ENCODE measurements around the gene LRRC28.

Gene LRRC28

GRCh38 chr15:99250001-99250400 lies 1.3 kb upstream of the LRRC28 start:
- no peak for DNase-seq

- DNase-seq = no peak
Measured at GRCh38 chr15:99250494-99250856, 806 bp upstream of the LRRC28 start.

DNA sequence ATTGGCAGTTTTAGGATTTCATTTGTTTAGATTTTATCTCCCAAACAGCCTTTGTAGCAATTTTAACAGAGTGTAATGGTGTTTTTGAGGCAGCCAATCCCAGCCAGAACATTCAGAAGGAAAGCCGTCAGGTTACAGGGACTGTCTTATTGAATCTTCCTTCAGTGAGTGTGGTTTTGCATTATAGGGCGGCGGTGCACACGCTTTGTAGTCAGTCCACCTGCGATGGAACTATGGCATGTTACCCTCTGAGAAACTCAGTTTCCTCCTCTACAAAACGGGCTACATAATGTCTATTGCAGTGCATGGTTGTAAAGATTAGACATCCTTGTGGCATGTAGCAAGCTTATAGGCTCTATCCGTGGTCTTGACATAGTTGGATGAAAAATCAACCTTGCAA lies 1.0 kb downstream of the LRRC28 start:
- no peak for DNase-seq

GRCh38 chr15:99253381-99254090 lies 2.3 kb downstream of the LRRC28 start:
- DNase-seq = peak; percentile 57

DNA sequence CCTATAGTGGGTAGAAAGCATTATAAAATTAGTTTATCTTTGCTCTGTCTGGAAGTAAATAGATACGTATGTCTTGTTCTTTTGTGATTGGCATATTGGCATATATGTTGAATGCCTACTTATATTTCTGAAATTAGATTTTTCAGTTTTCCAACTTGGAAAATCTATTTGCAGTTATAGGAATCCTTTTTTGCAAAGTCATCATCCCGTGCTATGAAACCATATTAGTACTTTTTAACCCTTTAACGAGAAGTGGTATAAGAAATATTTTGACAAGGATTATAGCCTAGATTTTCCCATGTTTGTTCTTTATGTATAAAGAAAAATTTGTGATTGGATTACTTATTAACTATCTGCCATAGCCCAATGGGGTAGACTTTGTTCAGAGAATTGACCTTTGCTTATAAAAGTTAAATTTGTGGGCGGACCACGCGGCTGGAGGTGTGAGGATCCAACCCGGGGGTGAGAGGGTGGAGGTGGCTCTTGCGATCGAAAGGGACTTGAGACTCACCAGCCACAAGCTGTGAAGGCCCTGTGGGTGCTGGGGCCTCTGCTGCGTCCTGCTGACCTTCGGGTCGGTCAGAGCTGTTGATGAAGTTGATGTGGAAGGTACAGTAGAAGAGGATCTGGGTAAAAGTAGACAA lies 5.9 kb downstream of the LRRC28 start:
- DNase-seq = no peak

DNA sequence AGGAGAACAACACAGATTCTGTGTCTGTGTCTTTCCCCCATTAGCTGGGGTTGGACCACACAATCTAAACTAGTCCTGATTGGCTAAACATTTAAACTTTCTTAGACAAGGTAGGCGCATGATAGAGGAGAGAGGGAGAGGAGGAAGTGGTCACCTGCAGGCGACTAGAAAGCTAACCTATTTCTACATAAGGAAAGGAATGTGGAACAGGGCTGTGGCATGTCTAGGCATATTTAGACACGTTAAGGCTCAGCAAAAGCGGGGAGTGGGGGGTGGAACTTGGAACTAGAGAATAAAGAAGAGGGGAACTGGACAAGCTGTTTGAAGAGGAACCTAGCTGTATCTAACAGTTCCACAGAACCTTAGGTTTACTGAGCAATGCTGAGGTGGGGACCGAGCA lies 12.8 kb downstream of the LRRC28 start:
- DNase-seq = no peak

DNA sequence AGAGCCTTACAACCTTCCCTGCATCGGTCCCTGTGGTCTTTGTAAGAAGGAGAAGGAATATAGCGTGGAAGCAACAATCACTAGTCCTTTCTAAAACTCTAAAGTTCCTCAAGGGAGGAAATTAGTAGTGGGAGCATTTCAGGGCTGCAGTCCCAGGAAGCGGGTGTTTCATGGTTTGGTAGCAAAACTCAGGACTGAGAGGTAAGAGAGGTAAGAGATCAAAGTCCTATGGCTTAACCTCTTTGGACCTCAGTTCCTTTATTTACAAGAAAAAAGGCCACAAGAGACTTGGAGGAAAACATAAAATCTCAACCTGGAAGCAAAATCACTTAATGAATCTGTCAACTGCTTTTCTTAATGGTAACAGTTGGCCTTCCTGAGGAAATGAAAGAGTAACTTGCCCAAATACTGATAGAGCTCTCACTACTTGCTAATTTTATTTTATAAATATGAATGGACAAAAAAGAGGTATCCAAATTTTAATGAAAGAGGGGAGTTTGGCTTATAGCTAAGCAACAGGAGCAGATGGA lies 14.3 kb downstream of the LRRC28 start:
- DNase-seq = no peak

GRCh38 chr15:99267957-99268356 lies 16.7 kb downstream of the LRRC28 start:
- DNase-seq = no peak

DNA sequence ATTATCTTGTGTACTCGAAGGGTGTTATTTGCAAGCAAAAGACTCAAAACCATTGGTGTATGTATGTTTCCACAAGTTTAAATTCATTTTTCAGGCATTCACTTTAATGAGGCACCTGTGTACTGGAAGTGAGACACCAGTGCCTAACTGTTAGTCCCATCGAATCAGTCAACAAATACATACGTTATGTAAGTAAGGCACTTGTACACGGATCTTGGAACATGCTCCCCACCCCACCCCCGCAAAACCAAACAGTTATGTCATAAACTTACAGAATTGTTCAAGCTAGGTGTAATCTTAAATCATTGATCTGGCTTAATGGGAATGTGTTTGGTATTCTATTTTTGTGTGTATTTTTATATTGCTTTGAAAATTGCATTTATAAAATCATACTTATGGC lies 17.1 kb downstream of the LRRC28 start:
- DNase-seq = no peak

DNA sequence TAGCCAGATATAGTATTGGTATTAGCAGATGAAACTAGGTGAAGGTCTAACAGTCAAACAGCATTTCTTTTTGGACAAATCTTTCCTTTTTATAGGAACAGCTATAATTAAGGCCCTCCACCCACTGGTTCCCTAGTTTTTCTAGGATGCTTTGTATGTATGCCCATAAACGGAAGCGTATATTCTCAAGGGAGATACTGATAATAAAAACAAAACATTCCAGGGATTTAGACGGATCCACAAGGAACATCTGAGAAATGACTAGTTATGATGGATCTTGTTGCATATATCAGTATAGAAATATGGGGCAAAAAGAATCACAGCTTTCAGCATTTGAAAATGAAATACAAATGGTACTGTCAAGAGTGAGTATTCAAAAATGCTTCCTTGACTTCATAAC lies 22.5 kb downstream of the LRRC28 start:
- DNase-seq = no peak

- DNase-seq = no peak
Measured at GRCh38 chr15:99275061-99275460, 23.8 kb downstream of the LRRC28 start.

- DNase-seq = no peak
Measured at GRCh38 chr15:99275525-99276128, 24.3 kb downstream of the LRRC28 start.

DNA sequence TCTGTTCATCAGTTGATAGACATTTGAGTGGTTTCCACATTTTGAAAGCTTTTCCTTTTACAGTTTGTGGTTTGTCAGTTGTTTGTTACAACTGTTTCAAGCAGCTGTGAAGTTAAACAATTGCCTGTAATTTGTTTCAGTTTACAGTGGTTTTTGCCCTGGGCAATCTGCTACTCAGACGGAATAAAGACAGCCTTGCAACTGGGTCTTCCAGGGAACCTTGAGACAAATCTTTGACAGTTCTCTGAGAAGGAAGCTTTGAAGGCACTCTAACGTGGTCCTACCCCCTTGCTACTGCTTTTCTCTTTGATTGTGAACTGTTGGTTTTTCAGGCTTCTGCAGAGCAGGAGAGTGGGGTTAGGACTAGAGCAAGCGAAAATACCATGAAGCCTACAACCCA lies 28.0 kb downstream of the LRRC28 start:
- DNase-seq = no peak

- DNase-seq = no peak
Measured at GRCh38 chr15:99279827-99280226, 28.5 kb downstream of the LRRC28 start.

DNA sequence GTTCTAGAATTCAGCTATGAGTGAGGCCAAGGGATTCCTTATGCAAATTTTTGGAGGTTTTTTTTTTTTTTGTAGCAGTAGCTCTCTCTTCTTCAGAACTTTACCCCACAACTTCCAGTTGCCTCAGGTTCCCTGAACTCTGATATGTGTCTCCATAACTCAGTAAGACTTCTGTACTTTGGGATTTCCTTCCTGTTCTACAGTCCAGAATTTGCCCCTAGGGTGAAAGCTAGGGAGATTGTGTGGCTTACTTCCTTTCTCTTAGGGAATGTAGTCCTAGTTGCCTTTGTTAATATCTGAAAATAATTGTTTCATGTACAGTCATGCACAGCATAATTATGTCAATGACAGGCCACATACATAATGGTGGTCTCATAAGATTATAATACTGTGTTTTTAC lies 30.8 kb downstream of the LRRC28 start:
- no peak for DNase-seq

DNA sequence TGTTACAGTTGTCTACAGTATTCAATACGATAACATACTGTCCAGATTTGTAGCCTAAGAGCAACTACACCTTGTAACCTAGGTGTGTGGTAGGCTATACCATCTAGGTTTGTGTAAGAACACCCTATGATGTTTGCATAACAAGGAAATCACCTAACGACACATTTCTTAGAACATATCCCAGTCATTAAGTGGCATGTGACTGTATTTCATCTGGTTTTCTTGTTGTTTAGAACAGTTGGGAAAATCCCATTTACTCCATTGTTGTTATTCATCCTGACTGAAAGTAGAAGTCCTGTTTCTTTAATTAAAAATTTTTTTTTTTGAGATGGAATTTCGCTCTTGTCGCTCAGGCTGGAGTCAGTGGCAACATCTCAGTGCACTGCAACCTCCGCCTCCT lies 31.3 kb downstream of the LRRC28 start:
- DNase-seq = no peak

- no peak for DNase-seq
Measured at GRCh38 chr15:99283717-99284116, 32.4 kb downstream of the LRRC28 start.

GRCh38 chr15:99291643-99292042 lies 40.4 kb downstream of the LRRC28 start:
- DNase-seq = no peak

DNA sequence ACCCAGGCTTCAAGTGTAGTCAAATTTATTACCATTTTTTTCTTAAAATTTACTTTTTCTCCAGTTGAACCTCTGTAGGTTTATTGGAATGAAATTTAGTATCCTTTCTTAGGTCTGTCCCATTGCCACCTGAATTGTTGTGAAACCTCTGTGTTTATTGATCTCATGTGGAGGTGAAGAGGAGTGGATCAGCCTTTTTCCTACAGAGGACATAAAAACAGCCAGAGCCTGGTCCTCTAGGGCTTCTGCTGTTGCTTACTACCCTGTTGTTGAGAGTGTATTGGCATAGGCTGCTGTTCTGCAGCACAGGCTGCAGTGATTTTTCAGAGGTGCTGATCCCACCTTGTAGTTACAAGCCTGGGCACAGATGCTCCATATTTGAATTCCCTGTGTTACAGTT lies 44.6 kb downstream of the LRRC28 start:
- DNase-seq = no peak

DNA sequence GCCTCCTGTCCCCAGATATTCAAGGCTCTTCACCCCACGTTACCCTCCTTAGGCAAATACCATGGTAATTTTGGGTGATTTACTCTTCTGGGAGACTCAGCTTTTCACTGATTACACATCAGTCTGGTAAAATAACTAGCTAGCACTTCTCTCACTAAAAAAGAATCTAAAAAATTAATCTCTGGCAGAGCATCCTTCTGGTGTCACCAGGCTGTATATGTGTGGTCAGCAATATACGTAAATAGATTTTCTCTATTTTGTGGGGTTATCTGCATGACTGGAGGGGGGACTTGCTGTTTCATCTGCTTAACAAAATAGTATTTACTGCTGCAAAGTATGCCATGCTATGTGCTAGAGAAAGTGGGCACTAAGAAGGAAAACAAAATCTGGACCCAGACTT lies 45.1 kb downstream of the LRRC28 start:
- no peak for DNase-seq

DNA sequence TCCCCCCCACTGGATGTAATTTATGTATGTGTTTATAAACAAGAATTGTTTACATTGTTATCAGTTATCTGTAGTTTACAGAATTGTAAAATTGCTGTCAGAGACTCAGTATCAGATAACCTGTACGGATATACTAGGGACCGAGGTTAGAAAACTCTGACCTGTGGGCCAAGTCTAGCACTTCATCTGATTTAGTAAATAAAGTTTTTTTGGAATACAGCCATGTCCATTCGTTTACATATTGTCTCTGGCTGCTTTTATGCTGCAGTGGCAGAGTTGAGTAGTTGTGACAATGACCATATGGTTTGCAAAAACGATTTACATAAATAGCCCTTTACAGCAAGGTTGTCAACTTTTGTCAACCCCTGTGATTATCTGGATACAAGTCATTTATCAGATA lies 52.6 kb downstream of the LRRC28 start:
- DNase-seq = no peak

DNA sequence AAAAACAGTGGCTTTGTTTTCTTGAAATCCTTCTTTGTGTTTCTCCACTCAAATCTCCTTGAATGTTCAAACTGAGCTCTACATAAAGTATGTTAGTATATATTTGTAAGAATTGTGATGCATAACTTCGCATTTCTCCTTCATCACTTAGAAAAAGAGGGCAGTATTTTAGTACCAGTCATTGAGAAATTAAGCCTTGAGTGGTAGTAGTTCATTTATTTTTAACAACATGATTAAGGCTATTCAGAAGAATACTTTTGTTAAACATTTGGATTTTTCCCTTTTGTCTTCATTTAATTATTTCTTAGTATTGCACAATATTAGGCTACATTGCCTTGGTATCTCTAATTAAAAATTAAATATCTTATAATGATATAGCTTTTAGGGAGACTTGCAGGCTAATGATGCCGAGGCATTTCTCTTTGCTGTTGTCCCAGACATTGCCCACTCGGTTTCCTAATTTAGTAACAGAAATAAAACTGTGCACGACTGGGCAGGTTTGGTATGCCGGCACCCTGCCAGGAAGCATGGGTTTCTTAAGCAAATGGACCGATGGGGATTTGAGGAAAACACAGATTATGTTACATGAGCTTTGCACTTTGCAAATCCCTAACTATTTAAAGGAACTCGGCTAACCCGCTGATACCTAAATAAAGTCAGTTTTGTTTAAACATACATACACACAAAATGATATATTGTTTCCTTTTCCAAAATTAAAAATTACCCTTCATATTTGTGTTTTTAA lies 54.7 kb downstream of the LRRC28 start:
- DNase-seq = peak; percentile 83

DNA sequence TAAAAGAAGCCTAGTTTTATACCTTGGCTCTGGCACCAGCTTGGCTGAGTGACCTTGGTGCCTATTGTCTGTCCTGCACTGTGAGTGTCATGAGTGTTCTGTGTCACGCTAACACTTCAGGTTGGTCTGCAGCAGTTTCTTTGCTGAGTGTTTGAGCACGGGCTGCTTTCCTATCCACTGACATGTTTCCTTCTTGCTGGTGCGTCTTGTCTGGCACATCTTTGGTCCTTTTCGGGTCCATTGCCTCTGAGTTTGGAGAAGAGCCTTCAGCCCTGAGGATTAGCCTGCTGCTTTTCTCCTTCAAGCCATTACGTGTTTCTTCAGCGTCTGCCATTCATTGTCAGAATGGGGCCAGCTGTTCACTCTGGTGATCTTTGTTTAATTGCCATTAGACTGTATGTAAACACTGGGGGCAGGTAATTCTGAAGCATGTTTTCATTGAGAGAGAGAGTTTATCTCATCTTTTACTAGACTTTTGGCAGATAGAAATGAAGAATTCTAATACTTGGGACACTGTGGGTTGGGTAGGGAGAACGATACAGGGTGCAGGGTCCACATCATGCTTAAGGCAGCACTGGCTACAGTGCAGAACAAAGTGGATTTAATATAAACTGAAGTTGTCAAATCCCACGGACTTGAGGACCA lies 55.5 kb downstream of the LRRC28 start:
- DNase-seq = no peak
